Tibial artery (tissue), 4 donors: ENCODE results near the gene TEX12.
"Not testable (repeated sequence)": the region's sequence is repeated elsewhere in the genome, so short reads cannot be mapped to it uniquely, and the experiment has no call there.

Source experiments
- DNase-seq, 2 donors: peaks; one replicate each; pipeline ENCODE4 v3.0.0-alpha.2; 2019
- H3K27ac ChIP-seq, 2 donors: fragments of 200-600 bp; sonication (generic) in 1 of 2; 1 replicate in 1 of 2; 2 replicates in 1 of 2; pipeline ENCODE4 v1.5.1; 2018 to 2019; ENCODE audit warnings: mild to moderate bottlenecking in 1 of 2
- H3K27me3 ChIP-seq, 2 donors: fragments of 200-600 bp; sonication (generic) in 1 of 2; one replicate each; pipeline versions ENCODE4 v1.5.1 to v1.6.0; 2016 to 2019
- H3K36me3 ChIP-seq, 3 donors: fragments of 200-600 bp; sonication (generic) in 2 of 3; one replicate each; pipeline ENCODE4 v1.5.1; 2016 to 2019; ENCODE audit warnings: mild to moderate bottlenecking in 2 of 3
- H3K4me1 ChIP-seq, 4 donors: fragments of 200-600 bp; sonication (generic) in 2 of 4; 1 replicate in 3 of 4; 2 replicates in 1 of 4; pipeline ENCODE4 v1.5.1; 2016 to 2019
- H3K4me3 ChIP-seq, 2 donors: fragments of 200-600 bp; sonication (generic) in 1 of 2; 1 replicate in 1 of 2; 2 replicates in 1 of 2; pipeline ENCODE4 v1.5.1; 2018 to 2019; ENCODE audit warnings: mild to moderate bottlenecking in 2 of 2
- H3K9me3 ChIP-seq, 3 donors: fragments of 200-600 bp; sonication (generic) in 1 of 3; one replicate each; pipeline ENCODE4 v1.5.1; 2016 to 2019
- CTCF ChIP-seq, 2 experiments: fragments of 200-600 bp in 1 of 2; fragments of 450-650 bp in 1 of 2; IDR thresholded peaks; one replicate each; pipeline ENCODE4 v1.5.1; 2017 to 2019; ENCODE audit warnings: antibody characterized with exemption in 2 of 2, mild to moderate bottlenecking in 1 of 2, moderate library complexity in 1 of 2
- intact Hi-C: fragments of 100-400 bp; cut with DNase I; formaldehyde crosslinking; loops from one replicate; pipeline ENCODE4 v1.15.0; 2023; ENCODE audit warnings: low total_unique reads

Gene TEX12

GRCh38 chr11:112186304-112186703, 19.1 kb downstream of the TEX12 start:
- TF ChIP-seq CTCF (IDR thresholded peaks at IDR 0.05), result no peak

GRCh38 chr11:112195113-112195512, 27.9 kb downstream of the TEX12 start:
- H3K4me1 ChIP-seq, H3K36me3 ChIP-seq, H3K9me3 ChIP-seq, H3K27ac ChIP-seq, intact Hi-C loops, DNase-seq, H3K4me3 ChIP-seq, H3K27me3 ChIP-seq: not testable (repeated sequence)

More at GRCh38 chr11:112186304-112186703, 19.1 kb downstream of the TEX12 start:
- no peaks in the 10 kb centered on the region for H3K36me3 ChIP-seq
- DNase-seq, result no peak
- no peaks in the 10 kb centered on the region for H3K27me3 ChIP-seq
- H3K27ac ChIP-seq, result no peak overlapping the region
- H3K4me1 ChIP-seq, result no peaks in the 10 kb centered on the region
- H3K4me3 ChIP-seq, result no peak overlapping the region
- H3K9me3 ChIP-seq, result no peaks in the 10 kb centered on the region
- intact Hi-C loops, result no loop called here

- Histone ChIP-seq H3K36me3 (no peaks in the 10 kb centered on the region), H3K27ac (no peak overlapping the region), H3K9me3 (no peaks in the 10 kb centered on the region), H3K27me3 (no peaks in the 10 kb centered on the region), H3K4me3 (no peak overlapping the region), H3K4me1 (no peaks in the 10 kb centered on the region)
- no peak for TF ChIP-seq CTCF (IDR thresholded peaks at IDR 0.05)
- DNase-seq, result no peak
- intact Hi-C loops, result no loop called here
Observed at GRCh38 chr11:112195951-112196351, 28.8 kb downstream of the TEX12 start.

- no peak for TF ChIP-seq CTCF (IDR thresholded peaks at IDR 0.05)
- no peak overlapping the region for H3K27ac ChIP-seq
- H3K4me3 ChIP-seq, result no peak overlapping the region
- no peaks in the 10 kb centered on the region for H3K27me3 ChIP-seq
- no peaks in the 10 kb centered on the region for H3K36me3 ChIP-seq
- H3K9me3 ChIP-seq, result no peaks in the 10 kb centered on the region
- DNase-seq, result no peak
- no peaks in the 10 kb centered on the region for H3K4me1 ChIP-seq
- intact Hi-C loops, result no loop called here
Observed at GRCh38 chr11:112196519-112197087, 29.4 kb downstream of the TEX12 start.

- DNase-seq, H3K9me3 ChIP-seq, H3K4me1 ChIP-seq, intact Hi-C loops, H3K4me3 ChIP-seq, H3K27ac ChIP-seq, H3K36me3 ChIP-seq, H3K27me3 ChIP-seq: not testable (repeated sequence)
Observed at GRCh38 chr11:112199101-112199500, 31.9 kb downstream of the TEX12 start.

- Histone ChIP-seq H3K36me3 (no peaks in the 10 kb centered on the region), H3K27me3 (no peaks in the 10 kb centered on the region), H3K27ac (no peak overlapping the region), H3K9me3 (no peaks in the 10 kb centered on the region), H3K4me1 (no peaks in the 10 kb centered on the region), H3K4me3 (no peak overlapping the region)
- intact Hi-C loops, result no loop called here
- no peak for DNase-seq
- TF ChIP-seq CTCF (IDR thresholded peaks at IDR 0.05), result no peak
Observed at GRCh38 chr11:112200252-112200651, 33.1 kb downstream of the TEX12 start.

GRCh38 chr11:112206071-112206470, 38.9 kb downstream of the TEX12 start:
- H3K4me3 ChIP-seq, result no peak overlapping the region
- no peak for TF ChIP-seq CTCF (IDR thresholded peaks at IDR 0.05)
- no peaks in the 10 kb centered on the region for H3K27me3 ChIP-seq
- intact Hi-C loops, result no loop called here
- no peak overlapping the region for H3K27ac ChIP-seq
- DNase-seq, result no peak
- H3K36me3 ChIP-seq, result peaks cover 0 to 9% (median 0%) of the 10 kb centered on the region in 3 donors
- no peaks in the 10 kb centered on the region for H3K9me3 ChIP-seq
- H3K4me1 ChIP-seq, result no peaks in the 10 kb centered on the region
